ENCODE measurements around the gene EXOC3L4.

EXOC3L4 gene

DNA sequence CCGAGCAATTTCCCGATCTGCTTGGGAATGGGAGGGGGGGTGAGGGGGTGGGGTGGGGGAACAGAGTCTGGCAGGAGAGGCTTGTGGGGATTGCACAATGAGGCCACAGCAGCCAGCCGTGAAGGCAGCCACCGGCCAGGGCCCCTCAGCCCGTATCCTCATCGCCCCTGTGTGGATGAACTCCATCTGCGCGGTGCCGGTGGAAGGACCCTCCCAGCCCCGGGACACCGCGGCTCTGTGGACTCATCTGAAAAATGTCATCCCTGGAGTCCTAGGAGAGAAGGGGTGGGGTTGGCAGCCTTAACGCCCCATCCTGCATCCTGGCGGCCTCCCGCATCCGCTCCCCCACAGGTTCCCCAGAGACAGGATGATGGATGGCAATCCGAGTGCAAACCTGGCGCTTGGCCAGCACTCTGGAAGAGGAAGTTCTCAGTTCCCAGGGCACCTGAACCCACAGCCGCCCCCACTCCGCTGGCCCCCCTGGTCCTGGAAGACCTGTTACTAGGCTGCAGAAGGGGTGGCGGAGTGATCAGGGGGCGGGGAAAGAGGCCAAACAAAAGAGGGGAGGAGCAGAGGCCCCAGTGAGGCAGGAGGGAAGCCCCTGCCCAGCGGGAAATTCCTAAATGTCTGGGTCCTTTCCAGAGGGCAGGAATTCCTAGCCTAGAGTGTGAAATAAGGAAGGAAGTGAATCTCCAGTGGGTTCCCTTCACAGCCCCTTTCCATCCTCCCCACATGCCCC lies 27.5 kb downstream of the EXOC3L4 start:
- DNase-seq (ENCODE audit: low spot score): no peak

DNA sequence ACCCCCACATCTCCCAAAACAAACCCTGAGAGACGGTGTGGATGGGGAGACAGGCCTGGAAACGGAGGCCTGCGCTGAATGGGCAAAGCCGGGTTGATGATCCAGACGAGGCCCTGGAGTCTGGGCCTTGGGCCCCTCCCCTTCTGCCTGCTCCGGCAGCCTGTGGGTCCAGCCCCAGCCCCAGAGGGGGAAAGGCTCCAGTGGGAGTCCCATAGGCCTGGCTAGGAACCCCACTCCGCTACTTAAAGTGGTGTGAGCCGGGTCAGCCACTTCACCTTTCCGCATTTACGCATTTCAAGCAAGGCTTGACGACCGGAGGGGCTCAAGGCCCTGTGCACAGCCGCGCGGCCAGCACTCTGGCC lies 28.0 kb downstream of the EXOC3L4 start:
- DNase-seq (ENCODE audit: low spot score): no peak

DNA sequence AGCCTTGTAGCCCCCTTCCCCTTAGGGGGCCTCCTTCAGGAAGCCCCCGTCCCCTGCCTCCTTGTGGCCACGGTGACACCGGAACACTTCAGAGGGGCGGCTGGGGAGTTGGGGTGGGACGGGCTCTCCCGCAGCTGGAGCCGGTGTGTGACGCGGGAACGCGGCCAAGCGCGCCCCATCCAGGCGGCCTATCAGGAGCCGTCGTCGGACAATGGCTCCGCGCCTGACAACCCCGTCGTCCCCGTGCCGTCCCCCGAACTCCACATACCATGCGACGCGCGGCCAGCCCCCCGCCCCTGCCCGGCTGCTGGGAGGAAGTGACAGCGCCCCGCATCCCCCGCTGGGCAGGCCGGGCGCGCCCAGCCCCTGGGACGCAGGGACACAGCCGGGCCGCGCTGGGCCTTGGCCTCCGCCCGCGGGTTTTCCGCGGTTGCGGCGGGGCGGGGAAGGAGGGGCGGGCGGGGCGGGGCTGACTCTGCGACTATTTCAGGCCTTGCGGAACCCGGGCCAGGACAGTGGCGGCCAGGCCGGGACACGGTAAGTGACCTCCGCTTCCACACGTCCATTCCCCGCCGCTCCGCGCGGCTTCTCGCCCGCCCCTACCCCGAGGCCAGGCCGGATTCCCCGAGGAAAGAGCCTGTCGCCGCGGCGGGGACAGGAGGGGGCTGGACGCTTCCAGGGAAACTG lies 28.6 kb downstream of the EXOC3L4 start, which contains the start of gene TNFAIP2:
Gene TNFAIP2 (plus strand): TSS at position 515 of the 687 bp plus-strand sequence. CDS start 2,997 bp downstream, outside the sequence.
- DNase-seq (ENCODE audit: low spot score): no peak

DNA sequence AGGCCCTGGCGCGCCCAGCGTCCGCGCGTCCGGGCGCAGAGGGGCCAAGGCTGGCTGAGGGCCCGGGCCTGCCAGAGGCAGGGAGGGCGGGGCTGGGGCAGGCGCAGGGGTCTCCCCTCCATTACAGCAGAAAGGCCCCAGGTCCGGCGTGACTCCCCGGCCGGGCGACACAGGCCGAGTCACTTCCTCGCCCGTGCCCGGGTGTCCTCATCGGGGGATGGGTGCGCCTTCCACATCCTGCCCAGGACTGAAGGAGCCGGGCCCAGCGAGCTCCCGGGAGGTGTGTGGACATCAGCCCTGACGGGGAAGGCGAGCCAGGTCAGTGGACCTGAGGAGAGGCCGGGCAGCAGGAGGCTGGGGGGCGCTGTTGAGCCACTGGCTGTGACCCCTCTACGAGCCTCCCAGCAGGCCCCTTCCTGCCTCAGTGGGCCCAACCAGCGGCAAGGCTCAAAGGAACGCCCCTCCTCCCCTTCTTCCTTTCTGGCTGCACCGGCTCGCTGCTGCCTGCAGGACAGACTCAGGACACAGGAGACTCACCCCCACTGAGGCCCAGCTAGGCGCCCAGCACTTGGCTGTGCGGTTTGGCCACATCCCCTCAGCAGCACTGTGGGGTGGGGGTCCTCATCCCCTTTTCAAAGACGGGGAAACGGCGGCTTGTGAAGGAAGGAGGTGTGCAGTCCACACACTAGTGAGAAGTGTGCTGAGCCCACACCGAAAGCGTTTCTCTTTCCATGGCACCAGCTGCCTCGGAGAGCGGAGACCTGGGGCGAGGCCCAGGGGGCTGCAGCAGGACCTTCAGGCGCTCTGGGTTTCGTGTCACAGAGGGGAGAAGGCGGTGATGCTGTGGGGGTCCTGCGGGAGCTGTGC lies 29.3 kb downstream of the EXOC3L4 start:
- peak; percentile 36 for DNase-seq (ENCODE audit: low spot score)

DNA sequence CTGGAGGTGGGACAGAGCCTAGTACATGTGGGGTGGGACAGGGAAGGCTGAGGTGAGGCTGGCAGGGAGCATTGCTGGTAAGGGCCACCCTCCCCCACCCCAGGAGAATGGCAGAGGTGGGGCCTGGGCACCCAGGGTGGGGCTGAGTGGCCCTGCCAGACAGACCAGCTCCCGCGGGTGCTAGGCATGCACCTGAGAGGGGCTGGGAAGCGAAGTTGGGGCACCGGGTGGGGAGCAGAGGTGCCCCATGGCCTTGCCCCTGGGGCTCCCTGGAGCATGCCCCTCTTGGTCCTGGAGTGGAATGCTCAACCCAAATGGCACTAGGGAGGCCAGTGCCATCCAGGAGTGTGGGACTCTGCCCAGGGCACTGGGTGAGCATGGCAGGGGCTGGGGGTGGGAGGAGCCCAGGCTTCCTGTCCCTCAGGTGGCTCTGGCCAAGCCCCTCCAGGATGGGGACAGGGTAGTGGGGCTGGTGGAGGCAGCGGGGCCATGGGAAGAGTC lies 30.0 kb downstream of the EXOC3L4 start:
- no peak for DNase-seq (ENCODE audit: low spot score)

DNA sequence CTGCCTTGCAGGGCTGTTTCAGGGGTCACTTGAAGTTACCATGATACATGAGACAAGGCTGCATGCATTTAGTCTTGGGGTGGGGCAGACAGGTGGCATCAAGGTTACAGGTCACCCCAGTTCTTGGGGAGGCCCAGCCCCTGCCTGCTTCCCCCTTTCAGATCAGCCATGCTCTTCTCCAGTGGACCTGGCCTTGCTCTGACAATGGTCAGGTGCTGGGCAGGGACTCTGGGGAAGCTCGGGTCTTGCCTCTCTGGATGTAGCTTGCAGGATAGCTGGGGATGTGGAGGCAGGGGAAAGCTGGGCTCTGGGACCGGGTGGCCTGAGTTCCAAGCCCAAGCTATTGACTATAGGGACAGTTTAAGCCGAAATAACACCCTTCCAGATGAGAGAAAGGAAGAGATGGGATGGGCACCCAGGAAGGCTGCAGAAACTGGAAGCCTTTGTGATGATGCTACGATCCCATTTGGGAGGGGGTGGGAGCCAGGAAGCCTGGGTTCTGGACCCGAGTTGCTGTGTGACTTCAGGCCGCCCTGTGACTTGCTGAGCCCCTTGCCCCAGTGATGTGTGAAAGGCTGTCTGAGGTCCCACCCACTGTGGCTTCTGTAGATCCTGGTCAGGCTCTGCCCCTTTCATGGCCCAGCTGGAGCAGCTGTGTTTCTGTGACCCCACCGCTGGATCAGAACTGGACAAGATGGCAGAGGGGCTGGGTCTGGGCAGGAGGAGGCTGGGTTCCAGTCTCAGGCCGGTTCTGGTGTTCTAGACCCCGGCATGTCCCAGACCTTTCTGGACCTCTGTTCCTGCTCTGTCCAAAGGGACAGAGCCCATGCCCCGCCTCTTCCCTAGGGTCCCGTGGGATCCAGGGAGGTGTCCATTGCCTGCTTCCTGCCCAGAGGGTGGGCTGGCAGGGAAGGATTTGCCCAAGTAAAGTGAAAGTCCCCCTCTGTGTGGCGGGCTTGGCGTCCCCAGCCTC lies 30.9 kb downstream of the EXOC3L4 start:
- no peak for DNase-seq (ENCODE audit: low spot score)

DNA sequence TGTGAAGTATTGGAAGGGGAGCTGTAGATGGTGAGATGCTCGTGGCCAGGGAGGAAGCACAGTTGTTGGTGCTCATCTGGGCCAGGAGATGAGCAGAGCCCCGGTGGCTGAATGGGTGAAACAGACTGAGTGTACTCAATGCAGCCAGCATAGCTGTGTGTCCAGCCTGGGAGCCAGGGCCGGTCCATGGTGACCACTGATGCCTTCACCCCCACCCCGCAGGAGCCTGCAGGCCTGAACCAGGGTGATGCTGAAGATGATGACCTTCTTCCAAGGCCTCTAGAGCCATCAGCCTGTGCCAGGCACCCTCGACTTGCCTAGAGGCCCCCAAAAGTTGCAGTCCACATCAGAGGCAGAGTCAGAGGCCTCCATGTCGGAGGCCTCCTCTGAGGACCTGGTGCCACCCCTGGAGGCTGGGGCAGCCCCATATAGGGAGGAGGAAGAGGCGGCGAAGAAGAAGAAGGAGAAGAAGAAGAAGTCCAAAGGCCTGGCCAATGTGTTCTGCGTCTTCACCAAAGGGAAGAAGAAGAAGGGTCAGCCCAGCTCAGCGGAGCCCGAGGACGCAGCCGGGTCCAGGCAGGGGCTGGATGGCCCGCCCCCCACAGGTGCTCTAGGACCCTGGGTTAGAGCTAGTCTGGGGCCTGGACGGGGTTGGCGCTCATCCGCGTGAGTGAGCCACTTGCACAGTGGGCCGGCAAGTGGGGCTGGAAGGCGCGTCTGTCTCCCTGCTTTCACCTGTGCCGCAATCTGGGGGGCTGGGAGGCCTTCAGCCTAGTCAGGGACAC lies 31.8 kb downstream of the EXOC3L4 start:
- DNase-seq (ENCODE audit: low spot score): no peak

DNA sequence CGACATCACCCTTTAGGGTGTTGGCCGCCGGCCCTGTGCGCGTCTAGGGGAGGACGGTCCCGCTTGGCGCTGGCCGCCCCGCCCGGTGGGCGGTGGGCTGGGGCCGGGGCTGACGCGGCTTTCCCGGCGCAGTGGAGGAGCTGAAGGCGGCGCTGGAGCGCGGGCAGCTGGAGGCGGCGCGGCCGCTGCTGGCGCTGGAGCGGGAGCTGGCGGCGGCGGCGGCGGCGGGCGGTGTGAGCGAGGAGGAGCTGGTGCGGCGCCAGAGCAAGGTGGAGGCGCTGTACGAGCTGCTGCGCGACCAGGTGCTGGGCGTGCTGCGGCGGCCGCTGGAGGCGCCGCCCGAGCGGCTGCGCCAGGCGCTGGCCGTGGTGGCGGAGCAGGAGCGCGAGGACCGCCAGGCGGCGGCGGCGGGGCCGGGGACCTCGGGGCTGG lies 32.4 kb downstream of the EXOC3L4 start:
- no peak for DNase-seq (ENCODE audit: low spot score)

DNA sequence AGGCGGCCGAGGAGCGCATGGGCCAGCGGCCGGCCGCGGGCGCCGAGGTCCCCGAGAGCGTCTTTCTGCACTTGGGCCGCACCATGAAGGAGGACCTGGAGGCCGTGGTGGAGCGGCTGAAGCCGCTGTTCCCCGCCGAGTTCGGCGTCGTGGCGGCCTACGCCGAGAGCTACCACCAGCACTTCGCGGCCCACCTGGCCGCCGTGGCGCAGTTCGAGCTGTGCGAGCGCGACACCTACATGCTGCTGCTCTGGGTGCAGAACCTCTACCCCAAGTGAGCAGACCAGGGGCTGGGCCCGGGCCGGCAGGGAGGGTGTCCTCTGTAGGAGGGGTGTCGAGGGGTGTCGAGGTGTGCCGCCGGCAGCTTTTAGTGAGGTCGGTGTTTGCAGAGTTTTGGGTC lies 32.8 kb downstream of the EXOC3L4 start:
- DNase-seq (ENCODE audit: low spot score): no peak

DNA sequence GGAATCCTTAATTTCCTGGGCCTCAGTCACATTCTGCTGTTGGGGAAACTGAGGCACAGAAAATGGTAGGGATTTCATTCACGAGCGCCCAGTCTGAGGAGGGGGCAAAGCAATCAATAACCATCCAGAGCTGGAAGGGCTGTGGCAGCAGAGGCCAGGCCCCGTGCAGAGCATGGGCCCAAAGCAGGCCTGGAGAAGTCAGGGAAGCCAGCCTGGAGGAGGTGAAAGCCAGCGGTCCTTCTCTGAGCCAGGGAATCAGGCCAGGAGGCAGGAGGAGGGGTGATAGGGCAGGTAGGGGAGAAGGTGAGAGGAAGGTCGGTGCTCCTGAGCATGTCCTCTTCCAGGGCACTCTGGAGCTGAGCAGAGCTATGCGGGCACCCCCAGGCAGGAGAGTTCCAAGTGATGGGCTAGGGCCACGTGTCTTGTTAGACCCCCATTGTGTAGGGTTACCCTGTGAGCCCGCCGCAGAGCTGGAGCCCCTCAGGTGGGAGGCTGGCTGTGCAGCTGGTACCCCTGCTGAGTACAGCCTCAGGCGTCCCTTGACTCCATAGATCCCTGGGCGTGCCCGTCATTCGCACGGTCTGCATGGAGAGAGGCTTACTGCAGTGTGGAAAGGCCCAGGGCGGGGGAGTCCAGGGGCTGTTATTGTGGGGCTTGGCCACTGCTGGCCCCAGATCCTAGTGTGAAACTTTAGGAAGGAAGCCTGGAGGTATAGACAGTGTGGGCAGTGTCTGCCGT lies 33.5 kb downstream of the EXOC3L4 start:
- DNase-seq (ENCODE audit: low spot score): no peak

DNA sequence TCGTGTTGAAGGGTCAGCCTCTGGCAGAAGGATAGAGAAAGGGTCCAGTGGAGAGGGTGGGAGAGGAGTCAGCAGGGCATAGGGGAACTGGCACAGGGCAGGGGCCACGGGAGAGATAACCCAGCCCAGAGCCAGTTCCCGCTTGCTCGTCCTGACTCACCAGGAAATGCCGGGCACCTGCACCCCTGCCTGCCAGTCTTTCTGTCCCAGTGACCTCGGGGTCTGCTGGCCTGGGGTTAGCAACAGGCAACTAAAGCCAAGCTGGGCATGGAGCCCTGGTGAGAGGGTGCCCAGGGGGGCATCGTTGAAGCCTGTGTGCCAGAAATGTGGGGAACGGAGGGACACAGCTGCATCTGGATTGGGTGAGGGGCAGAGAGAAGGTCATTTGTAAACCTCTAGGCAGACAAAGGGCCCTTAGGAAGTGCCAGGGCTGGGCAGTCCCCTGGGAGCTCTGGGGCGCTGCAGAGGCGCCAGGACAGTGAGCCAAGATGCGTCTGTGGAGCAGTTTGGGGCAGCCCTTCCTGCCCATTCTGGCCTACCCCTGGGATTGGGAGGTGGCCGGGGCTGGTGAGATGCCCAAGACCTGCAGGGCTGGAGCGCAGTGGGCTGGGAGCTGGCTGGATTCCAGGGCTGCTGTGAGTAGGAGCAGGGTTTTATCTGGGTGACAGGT lies 34.2 kb downstream of the EXOC3L4 start:
- peak; percentile 38 for DNase-seq (ENCODE audit: low spot score)

DNA sequence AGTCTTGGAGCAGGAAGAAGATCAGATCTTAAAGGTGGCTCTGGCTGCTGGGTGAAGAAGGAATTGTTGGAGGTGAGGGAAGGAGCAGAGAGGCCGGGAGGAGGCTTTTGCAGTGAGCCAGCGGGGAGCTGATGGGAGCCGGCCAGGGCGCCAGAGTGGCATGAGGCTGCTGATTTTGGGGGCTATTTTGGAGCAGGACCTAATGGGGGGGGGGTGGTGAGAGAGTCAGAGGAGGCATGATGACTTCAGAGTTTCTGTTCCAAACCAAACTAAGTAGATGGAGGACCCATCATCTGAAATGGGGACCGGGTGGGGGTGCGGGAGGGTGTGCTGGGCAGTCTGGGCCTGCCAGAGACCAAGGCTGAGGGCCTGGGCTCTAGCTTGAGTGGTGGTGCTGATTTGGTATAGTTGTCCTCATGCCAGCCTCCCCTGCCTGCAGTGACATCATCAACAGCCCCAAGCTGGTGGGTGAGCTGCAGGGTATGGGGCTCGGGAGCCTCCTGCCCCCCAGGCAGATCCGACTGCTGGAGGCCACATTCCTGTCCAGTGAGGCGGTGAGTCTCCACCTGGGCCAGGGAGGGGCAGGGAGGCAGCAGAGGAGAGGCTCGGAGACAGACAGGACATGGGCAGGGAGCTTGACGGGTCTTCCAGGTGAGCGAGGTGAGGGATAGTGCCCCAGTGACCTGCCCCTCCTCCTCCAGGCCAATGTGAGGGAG lies 34.9 kb downstream of the EXOC3L4 start:
- no peak for DNase-seq (ENCODE audit: low spot score)

DNA sequence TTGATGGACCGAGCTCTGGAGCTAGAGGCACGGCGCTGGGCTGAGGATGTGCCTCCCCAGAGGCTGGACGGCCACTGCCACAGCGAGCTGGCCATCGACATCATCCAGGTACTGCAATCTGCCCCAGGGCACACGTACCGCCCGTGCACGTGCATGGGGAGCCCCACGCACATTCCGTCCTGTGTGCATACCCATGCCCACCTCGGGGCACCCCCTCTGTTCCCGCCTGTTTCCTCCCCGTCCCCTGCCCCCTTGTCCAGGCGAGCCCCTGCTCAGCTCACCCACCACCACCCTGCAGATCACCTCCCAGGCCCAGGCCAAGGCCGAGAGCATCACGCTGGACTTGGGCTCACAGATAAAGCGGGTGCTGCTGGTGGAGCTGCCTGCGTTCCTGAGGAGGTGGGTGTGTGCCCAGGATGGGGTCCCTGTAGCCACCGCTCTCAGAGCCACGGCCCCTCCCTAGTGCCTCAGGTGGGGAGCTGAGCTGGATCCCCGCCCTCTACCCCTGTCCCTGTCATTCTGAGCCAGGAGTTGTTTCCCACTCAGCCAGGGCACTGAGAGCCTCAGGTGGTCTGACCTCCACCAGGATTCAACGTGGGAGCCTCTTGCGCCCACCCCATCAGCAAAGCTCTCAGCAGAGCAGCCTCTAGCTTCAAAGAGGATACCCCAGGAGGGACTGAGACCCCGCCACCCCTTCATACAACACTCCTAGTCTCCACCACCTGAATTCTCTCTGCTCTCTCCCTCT lies 35.7 kb downstream of the EXOC3L4 start:
- DNase-seq (ENCODE audit: low spot score): no peak

DNA sequence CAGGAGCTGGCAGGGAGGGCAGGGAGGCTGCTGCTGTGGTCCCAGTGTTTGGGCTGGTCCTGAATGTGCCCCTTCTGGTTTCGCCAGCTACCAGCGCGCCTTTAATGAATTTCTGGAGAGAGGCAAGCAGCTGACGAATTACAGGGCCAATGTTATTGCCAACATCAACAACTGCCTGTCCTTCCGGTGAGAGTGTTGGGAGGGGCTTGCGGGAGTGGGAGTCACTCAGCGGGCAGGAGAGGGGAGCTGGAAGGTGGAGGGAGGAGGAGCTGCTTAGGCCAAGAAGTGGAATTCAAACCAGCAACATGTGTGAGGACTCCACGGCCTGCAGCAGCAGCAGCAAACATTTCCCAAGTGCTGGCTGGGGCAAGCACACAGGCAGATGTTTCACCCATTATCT lies 36.4 kb downstream of the EXOC3L4 start:
- DNase-seq (ENCODE audit: low spot score): no peak

DNA sequence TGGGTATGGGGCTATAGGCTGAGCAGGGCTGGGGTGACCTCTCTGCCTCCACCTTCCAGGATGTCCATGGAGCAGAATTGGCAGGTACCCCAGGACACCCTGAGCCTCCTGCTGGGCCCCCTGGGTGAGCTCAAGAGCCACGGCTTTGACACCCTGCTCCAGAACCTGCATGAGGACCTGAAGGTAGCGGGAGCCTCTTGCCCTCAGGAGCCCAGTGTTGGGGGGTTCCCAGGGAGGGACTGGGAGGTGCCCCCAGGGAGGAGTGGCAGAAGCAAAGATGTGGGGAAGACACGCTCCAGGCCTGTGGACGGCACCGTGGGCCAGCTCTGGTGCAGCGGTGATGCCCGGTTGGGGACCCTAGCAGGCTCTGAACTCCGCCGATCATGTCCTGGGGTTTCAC lies 37.1 kb downstream of the EXOC3L4 start:
- DNase-seq (ENCODE audit: low spot score): no peak

DNA sequence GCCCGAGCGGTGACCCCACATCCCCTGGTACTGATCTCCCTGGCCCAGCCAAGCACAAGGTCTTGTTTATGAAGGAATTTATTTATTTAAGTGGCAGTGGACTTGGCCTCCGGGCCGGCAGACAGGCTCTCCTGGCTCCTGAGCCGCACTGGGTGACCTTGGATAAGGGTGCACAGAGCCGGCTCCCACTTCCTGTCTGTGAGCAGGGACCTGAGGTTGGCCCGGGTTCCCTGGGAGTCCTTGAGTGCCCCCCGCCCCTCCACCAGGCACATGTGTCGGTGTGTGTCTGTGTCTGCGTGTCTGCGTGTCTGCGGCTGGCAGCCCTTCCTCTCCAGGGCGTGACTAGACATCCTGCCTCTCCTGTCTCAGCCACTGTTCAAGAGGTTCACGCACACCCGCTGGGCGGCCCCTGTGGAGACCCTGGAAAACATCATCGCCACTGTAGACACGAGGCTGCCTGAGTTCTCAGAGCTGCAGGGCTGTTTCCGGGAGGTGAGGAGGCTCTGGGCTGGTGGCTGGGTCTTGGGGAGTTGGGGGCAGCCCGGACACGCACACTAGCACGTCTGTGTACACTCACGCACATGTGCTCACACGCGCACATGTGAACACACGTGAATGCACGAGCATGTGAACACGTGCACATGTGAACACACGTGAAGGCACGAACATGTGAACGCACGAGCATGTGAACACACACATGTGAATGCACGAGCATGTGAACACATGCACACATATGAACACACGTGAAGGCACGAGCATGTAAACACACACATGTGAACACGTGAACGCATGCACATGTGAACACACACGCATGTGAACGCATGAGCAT lies 38.1 kb downstream of the EXOC3L4 start:
- DNase-seq (ENCODE audit: low spot score): no peak

Measured in RKO (cell line).